GM12891 (cell line): ENCODE measurements around the gene DENND1A.
"Not testable (repeated sequence)": the region's sequence is repeated elsewhere in the genome, so short reads cannot be mapped to it uniquely, and the experiment has no call there.

Source experiments
- DNase-seq: peaks from one replicate; pipeline ENCODE4 v3.0.0; 2011; ENCODE audit warnings: low spot score; ENCODE audit not compliant: insufficient read length
- FAIRE-seq: peaks from 2 replicates; lab custom pipeline; 2011; peaks lifted over from hg19 to GRCh38; lab: Jason Lieb, UNC
- PAX5 ChIP-seq: IDR thresholded peaks from 2 replicates; pipeline ENCODE4 v1.6.1; 2011; ENCODE audit warnings: low read length, moderate library complexity, mild to moderate bottlenecking; ENCODE audit not compliant: insufficient read depth, severe bottlenecking
- POLR2A ChIP-seq: IDR thresholded peaks from 2 replicates; pipeline ENCODE4 v1.6.1; 2011; ENCODE audit warnings: low read depth, low read length, control low read depth
- POLR2AphosphoS5 ChIP-seq: IDR thresholded peaks from 2 replicates; pipeline ENCODE4 v1.6.1; 2011; ENCODE audit warnings: low read depth, low read length, control low read depth
- POU2F2 ChIP-seq: IDR thresholded peaks from 2 replicates; pipeline ENCODE4 v1.6.1; 2011; ENCODE audit warnings: low read depth, mild to moderate bottlenecking, control low read depth, low read length, moderate library complexity
- SPI1 ChIP-seq: IDR thresholded peaks from 2 replicates; pipeline ENCODE4 v1.6.1; 2011; ENCODE audit warnings: low read depth, low read length, control low read depth
- TAF1 ChIP-seq: IDR thresholded peaks from 2 replicates; pipeline ENCODE4 v1.6.1; 2011; ENCODE audit warnings: low read depth, low read length, control low read depth

The DENND1A gene

DNA sequence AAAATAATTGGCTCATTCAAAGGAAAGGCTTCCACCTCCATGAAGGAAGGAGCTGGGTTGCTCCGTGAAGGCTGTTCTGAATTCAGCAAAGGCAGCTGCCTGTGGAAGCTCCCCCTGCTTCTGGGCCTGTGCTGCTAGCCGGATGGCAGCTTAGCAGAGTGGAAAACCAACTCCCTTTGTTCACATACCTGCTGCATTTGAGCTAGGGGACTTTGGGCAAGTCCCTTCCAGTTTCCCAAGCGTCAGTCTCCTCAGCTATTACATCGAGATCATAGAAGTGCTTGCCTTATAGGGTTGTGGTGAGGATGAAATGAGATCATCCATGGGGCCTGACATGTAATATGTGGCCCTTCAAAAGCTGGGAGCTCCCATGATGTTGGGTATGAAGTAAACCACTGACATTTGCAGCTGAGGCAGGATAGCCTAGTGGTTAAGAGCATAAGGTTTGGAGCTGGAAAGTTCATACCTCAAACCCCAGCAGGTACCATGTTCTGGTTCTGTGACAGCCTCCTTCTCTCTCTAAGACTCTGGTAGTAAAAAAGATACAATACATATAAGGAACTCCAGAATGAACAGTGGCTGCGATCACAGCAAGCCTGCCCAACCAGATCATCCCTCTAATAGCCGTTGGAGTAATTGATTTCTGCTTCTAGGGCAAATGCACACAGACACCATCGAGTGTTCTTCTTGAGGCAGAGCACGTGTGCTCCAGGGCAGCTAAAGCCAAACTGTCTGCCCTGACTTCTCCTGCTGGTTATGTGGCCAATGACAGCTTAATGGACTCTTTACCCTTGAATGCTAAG lies 11.0 kb upstream of the DENND1A start:
- DNase-seq (no peak), FAIRE-seq (no peak)
- TF ChIP-seq POLR2AphosphoS5 = peak; percentile 33; the same call in 1 of the 2 replicates
- no peak for TF ChIP-seq POU2F2
- no peak for TF ChIP-seq PAX5
- TF ChIP-seq TAF1 = 0 out of 2 replicates have a peak, but pooled peaks have one; percentile 56
- no peak for TF ChIP-seq SPI1
- peak; percentile 47; the same call in 1 of the 2 replicates for TF ChIP-seq POLR2A

DNA sequence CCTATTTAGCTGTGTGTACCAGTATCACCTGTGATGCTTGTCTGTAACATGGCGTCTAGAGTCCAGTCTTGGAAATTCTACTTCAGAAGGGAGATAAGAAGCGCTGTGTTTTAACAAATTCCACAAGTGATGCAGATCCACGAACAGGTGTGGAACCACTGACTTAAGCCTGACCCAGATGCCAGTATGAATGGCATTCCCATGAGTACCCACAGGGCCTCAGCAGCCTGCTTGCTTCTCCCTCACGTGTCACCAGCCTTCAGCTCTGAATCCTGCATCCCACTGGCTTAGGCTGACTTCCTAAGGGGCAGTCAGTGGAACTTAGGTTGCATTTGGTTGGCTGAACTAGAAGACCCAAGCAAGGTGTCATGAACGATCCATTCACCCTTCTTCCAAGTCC lies 8.5 kb upstream of the DENND1A start:
- FAIRE-seq = no peak

DNA sequence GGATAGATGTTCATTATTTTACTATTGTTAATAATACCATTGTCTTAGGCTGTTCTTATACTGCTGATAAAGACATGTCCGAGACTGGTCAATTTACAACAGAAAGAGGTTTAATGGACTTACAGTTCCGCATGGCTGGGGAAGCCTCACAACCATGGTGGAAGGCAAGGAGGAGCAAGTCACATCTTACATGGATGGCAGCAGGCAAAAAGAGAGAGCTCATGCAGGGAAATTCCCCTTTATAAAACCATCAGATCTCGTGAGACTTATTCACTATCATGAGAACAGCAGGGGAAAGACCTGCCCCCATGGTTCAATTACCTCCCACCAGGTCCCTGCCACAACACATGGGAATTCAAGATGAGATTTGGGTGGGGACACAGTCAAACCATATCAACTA lies 6.6 kb upstream of the DENND1A start:
- FAIRE-seq, DNase-seq: not testable (repeated sequence)

More for the DNA sequence above, 8.5 kb upstream of the DENND1A start:
- TF ChIP-seq POU2F2 (no peak), SPI1 (no peak), PAX5 (no peak), POLR2AphosphoS5 (no peak), TAF1 (no peak), POLR2A (no peak)
- DNase-seq = no peak

DNA sequence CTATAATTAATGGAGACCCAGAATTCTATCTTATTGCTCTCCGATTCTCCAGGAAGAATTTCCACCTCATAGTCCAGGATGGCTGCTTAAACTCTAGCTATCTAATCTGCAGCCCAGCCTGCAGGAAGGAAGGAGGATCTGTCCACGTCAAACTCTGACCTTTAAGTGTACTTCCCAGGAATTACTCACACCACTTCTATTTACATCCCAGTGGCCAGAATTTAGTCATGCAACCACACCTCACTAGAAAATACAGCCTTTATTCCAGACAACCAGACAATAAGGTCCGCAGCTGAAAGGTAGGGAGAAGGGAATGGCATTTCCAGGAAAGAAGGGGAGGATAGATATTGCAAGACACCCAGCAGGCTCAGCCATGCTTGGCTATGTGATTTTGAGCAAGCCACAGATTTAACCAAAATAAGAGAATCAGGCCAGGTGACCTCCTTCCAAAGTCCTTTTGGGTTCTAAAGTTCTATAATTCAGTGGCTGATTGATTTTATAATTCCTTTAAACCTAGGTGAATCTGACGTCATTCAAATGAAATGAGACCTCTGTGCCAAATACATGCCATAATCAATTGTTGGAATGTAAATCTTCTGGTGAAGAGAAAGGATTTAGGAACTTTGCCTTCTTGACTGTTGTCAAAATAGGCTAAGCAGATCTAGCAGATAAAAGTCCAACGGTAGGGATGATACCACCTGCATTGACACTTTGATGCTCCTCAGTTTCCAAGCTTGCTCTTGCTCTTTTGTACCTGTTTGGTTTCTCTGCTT lies 3.7 kb upstream of the DENND1A start:
- no peak for FAIRE-seq
- no peak for DNase-seq
- TF ChIP-seq TAF1 (no peak), POU2F2 (no peak), SPI1 (no peak), PAX5 (no peak), POLR2AphosphoS5 (no peak), POLR2A (no peak)

DNA sequence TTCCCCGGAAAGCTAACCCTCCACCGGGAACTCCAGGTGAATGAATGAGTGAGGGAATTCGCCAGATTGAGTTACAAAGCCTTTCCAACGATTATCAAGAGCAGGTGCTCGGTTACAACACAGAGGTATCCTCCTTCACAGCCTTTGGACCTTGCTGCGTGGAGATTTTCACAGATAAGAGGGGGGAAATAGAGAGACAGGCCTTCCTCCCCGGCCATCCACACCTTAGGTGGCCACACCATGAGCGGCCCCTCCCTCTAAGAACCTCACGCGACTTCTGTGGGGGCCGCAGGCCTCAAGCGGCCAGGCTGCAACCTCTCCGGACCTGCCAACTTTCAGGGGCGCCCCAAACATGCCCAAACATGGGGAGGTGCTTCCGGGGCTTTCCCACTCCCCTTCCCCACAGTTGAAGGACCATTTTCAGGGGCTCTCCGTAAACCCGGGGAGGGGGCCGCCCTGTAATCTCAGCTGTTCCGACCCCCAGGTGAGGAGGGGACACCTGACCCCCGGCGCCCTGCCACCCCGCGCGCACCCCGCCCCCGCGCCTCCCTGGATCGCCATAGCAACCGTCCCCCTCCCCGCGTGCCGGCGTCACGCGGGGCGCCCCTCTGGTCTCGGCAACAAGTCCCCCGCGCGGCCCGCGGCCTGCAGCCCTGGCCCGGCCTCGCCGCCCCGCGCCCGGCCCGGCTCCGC lies 603 bp downstream of the DENND1A start:
- DNase-seq (no peak), FAIRE-seq (no peak)
- TF ChIP-seq SPI1 = no peak
- no peak for TF ChIP-seq PAX5
- TF ChIP-seq POLR2AphosphoS5 = no peak; the same call in 1 of the 2 replicates
- TF ChIP-seq POLR2A = no peak
- TF ChIP-seq POU2F2 = no peak
- no peak for TF ChIP-seq TAF1

DNA sequence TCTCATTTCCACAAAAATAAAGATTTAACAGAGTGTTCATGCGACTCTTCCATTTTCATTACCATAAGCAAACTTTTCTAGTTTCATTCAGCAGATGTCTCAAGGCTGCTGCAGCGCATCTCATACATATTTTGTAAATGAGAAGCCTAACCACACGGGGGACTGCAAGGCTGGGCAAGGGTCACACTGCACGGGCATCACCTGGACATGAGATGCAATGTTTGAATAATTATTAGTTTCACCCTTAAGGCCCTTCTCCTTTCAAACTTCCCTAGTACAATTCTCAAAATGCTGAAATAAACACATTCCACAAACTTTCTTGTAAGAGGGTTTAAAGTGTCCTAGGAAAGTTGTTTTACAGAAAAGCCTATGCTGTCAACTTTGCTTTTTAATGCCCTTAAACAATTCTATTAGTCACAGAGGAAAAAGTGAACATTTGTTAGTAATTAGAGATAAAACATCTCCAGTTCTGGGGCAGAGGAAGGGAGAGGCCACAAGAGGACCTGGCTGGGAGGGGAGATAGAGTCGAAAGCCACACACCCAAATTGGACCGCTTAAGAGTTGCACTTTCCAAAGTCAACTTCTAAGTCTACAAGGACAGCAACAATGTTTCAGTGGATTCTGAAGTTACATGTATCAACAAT lies 1.3 kb downstream of the DENND1A start:
- TF ChIP-seq TAF1 (no peak), POLR2AphosphoS5 (no peak), PAX5 (no peak), POLR2A (no peak), SPI1 (no peak), POU2F2 (no peak)
- DNase-seq (no peak), FAIRE-seq (peak; percentile 85)

DNA sequence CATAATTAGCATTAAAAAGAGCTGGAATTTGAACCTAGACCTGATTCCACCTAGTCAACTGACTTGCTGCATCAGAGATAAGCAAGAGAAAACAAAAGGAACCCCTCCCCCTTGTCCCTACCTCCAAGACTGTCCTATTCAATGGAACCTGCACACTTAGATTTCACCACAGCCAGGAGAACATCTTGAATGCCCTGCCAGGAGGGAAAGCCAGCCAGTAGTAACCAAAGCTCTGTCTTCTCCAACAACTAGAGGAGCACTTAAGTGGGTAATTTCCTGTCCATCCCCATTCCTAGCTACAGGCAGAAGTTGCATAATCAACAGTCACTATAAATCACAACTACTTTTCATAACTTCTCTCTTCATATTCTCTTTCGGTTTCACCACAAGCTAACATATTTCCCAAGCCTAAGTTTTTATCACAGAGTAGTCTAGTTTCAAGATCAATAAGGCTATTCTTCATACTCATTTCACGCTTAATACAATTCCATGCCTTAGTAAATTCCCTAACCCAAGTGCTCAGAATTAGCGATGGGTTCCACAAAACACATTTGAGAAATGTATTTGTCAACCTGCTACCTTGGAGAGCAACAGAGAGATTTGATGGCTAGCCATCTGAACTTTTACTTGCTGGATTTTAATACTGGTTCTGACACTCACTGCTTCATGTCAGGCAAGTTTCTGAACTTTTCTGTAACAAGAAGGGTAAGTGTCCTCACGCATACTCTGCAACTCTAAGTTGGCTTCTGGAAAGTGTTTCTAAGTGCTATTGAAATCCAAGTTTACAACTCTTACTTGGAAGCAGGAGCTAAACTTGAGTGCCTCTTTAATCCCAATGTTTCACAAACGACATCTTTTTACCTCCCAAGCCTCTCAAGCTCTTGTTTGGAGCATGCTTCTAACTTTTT lies 2.0 kb downstream of the DENND1A start:
- FAIRE-seq (peak; percentile 45), DNase-seq (no peak)
- TF ChIP-seq POLR2AphosphoS5 (no peak), POU2F2 (no peak), SPI1 (no peak), TAF1 (no peak), POLR2A (no peak), PAX5 (no peak)

DNA sequence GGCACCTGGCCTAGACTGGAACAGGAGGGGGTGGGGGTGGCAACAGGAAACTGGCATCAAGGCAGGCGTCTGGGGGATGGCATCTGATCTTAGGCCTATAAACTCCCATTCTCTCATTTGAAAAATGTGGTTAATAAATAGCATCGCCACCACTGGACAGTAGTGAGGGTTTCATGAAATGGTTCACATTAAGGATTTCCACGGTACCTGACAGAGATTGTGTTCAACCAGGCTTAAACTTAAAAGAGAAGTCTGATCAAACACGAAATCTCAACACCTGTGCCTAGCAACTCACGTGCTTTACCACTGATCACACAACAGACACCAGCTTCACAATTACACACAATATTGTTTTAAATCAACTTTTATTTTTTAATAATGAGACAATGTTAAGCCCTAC lies 3.0 kb downstream of the DENND1A start:
- DNase-seq (no peak), FAIRE-seq (peak; percentile 71)
- no peak for TF ChIP-seq POU2F2
- TF ChIP-seq TAF1 = no peak
- no peak for TF ChIP-seq PAX5
- TF ChIP-seq POLR2A = no peak
- TF ChIP-seq POLR2AphosphoS5 = no peak
- no peak for TF ChIP-seq SPI1
